H9 (cell line): Measurements from ENCODE around the gene DOC2A. TPM values are rescaled to one million over a fixed set of nuclear protein-coding genes. Genes with fewer than 3 reads are reported as not detected.
A peak's percentile ranks its signal among the peaks of the same experiment; 100 is the strongest.

ENCODE experiments used
- DNase-seq: peaks from one replicate; pipeline ENCODE4 v3.0.0-alpha.2; 2017
- H2AFZ ChIP-seq: one replicate; pipeline ENCODE4 v1.6.1; 2013; ENCODE audit warnings: mild to moderate bottlenecking, low read length, control low read depth, moderate library complexity
- H2AK5ac ChIP-seq: 2 replicates; pipeline ENCODE4 v1.6.1; 2013; ENCODE audit warnings: low read length, control low read depth, mixed read lengths; ENCODE audit not compliant: insufficient read length
- H2BK120ac ChIP-seq: one replicate; pipeline ENCODE4 v1.6.1; 2013; ENCODE audit warnings: low read depth, mild to moderate bottlenecking, low read length, control low read depth, inconsistent platforms; ENCODE audit not compliant: poor library complexity, severe bottlenecking
- H2BK12ac ChIP-seq: 2 replicates; pipeline ENCODE4 v1.6.1; 2013; ENCODE audit warnings: low read length, control low read depth, mixed read lengths, low read depth; ENCODE audit not compliant: insufficient read length
- H2BK15ac ChIP-seq: 2 replicates; pipeline ENCODE4 v1.6.1; 2013; ENCODE audit warnings: low read depth, low read length, control low read depth
- H2BK20ac ChIP-seq: one replicate; pipeline ENCODE4 v1.6.1; 2013; ENCODE audit warnings: low read depth, mild to moderate bottlenecking, low read length, control low read depth, inconsistent platforms; ENCODE audit not compliant: poor library complexity, severe bottlenecking
- H2BK5ac ChIP-seq: 2 replicates; pipeline ENCODE4 v1.6.1; 2013; ENCODE audit warnings: low read length, control low read depth, mixed read lengths; ENCODE audit not compliant: insufficient read length
- H3K14ac ChIP-seq: 2 replicates; pipeline ENCODE4 v1.6.1; 2013; ENCODE audit warnings: low read length, control low read depth; ENCODE audit not compliant: insufficient read depth
- H3K18ac ChIP-seq: 2 replicates; pipeline ENCODE4 v1.6.1; 2013; ENCODE audit warnings: low read depth, mild to moderate bottlenecking, mixed read lengths, low read length, control low read depth; ENCODE audit not compliant: insufficient read length
- H3K23ac ChIP-seq: 2 replicates; pipeline ENCODE4 v1.6.1; 2013; ENCODE audit warnings: low read length, control low read depth, mixed read lengths, low read depth; ENCODE audit not compliant: insufficient read length
- H3K23me2 ChIP-seq: 2 replicates; pipeline ENCODE4 v1.6.1; 2013; ENCODE audit warnings: low read depth, mild to moderate bottlenecking, mixed read lengths, low read length, control low read depth; ENCODE audit not compliant: insufficient read length, poor library complexity, severe bottlenecking
- H3K27ac ChIP-seq: 2 replicates; pipeline ENCODE4 v1.5.1; 2013; ENCODE audit warnings: low read length, control low read depth, mixed read lengths, low read depth; ENCODE audit not compliant: insufficient read length
- H3K27me3 ChIP-seq: 2 replicates; pipeline ENCODE4 v1.6.1; 2013; ENCODE audit warnings: low read length, control low read depth, inconsistent platforms; ENCODE audit not compliant: insufficient read depth
- H3K4ac ChIP-seq: 2 replicates; pipeline ENCODE4 v1.6.1; 2013; ENCODE audit warnings: low read depth, mild to moderate bottlenecking, control low read depth, inconsistent platforms, low read length, moderate library complexity
- H3K4me1 ChIP-seq: 2 replicates; pipeline ENCODE4 v1.6.1; 2013; ENCODE audit warnings: low read length, control low read depth, inconsistent platforms; ENCODE audit not compliant: insufficient read depth
- H3K4me2 ChIP-seq: 2 replicates; pipeline ENCODE4 v1.6.1; 2013; ENCODE audit warnings: low read length, control low read depth, mixed read lengths; ENCODE audit not compliant: insufficient read length, insufficient read depth
- H3K56ac ChIP-seq: 2 replicates; pipeline ENCODE4 v1.6.1; 2013; ENCODE audit warnings: low read depth, mild to moderate bottlenecking, mixed read lengths, low read length, control low read depth; ENCODE audit not compliant: insufficient read length
- H3K79me1 ChIP-seq: 2 replicates; pipeline ENCODE4 v1.6.1; 2013; ENCODE audit warnings: low read depth, mild to moderate bottlenecking, moderate library complexity, low read length, control low read depth, inconsistent platforms; ENCODE audit not compliant: insufficient read depth, poor library complexity, severe bottlenecking
- H3K79me2 ChIP-seq: 2 replicates; pipeline ENCODE4 v1.6.1; 2013; ENCODE audit warnings: low read length, control low read depth, inconsistent platforms; ENCODE audit not compliant: insufficient read depth
- H3K9ac ChIP-seq: 2 replicates; pipeline ENCODE4 v1.6.1; 2013; ENCODE audit warnings: low read length, control low read depth, mixed read lengths; ENCODE audit not compliant: insufficient read length; ENCODE audit errors: extremely low read depth
- H3K9me3 ChIP-seq: one replicate; pipeline ENCODE4 v1.6.1; 2013; ENCODE audit warnings: low read depth, low read length, inconsistent platforms; ENCODE audit not compliant: control insufficient read depth
- H3T11ph ChIP-seq: one replicate; pipeline ENCODE4 v1.6.1; 2013; ENCODE audit warnings: mild to moderate bottlenecking, low read length, control low read depth, inconsistent platforms
- H4K20me1 ChIP-seq: one replicate; pipeline ENCODE4 v1.6.1; 2013; ENCODE audit not compliant: control insufficient read depth, insufficient read length, insufficient read depth
- H4K5ac ChIP-seq: 2 replicates; pipeline ENCODE4 v1.6.1; 2013; ENCODE audit warnings: low read depth, mild to moderate bottlenecking, mixed read lengths, low read length, control low read depth; ENCODE audit not compliant: insufficient read length
- H4K8ac ChIP-seq: replicated peaks from 2 replicates; pipeline ENCODE4 v1.6.1; 2013; ENCODE audit warnings: low read length, control low read depth, mixed read lengths, low read depth; ENCODE audit not compliant: insufficient read length
- H4K91ac ChIP-seq: 2 replicates; pipeline ENCODE4 v1.6.1; 2013; ENCODE audit warnings: low read depth, mild to moderate bottlenecking, moderate library complexity, mixed read lengths, low read length, control low read depth; ENCODE audit not compliant: insufficient read length
- H3K27ac Mint-ChIP-seq, 3 experiments: 2 replicates in 2 of 3; 3 replicates in 1 of 3; pipeline ENCODE4 v1.8.0; 2020 to 2021; ENCODE audit warnings: mixed read lengths in 3 of 3, mild to moderate bottlenecking in 1 of 3, moderate library complexity in 1 of 3
- H3K27me3 Mint-ChIP-seq: 2 replicates; pipeline ENCODE4 v1.8.0; 2021; ENCODE audit warnings: low read depth, mild to moderate bottlenecking, moderate library complexity, mixed read lengths
- H3K36me3 Mint-ChIP-seq, 3 experiments: 2 replicates in 2 of 3; 3 replicates in 1 of 3; pipeline ENCODE4 v1.8.0; 2020 to 2021; ENCODE audit warnings: low read depth in 3 of 3, mixed read lengths in 3 of 3; ENCODE audit not compliant: insufficient read depth in 1 of 3
- H3K4me1 Mint-ChIP-seq, 2 experiments: 2 replicates each; pipeline ENCODE4 v1.8.0; 2020; ENCODE audit warnings: mixed read lengths in 2 of 2
- H3K4me3 Mint-ChIP-seq, 2 experiments: 2 replicates in 1 of 2; 3 replicates in 1 of 2; pipeline ENCODE4 v1.8.0; 2020 to 2021; ENCODE audit warnings: mild to moderate bottlenecking in 2 of 2, mixed read lengths in 2 of 2, moderate library complexity in 1 of 2
- H3K9me3 Mint-ChIP-seq, 2 experiments: 2 replicates in 1 of 2; 3 replicates in 1 of 2; pipeline ENCODE4 v1.8.0; 2020; ENCODE audit warnings: mild to moderate bottlenecking in 2 of 2, mixed read lengths in 2 of 2, moderate library complexity in 1 of 2
- CTCF ChIP-seq: fragments of 200-600 bp; sonication (generic); conservative IDR thresholded peaks from 3 replicates; pipeline ENCODE4 v1.8.0; 2021; ENCODE audit warnings: antibody characterized with exemption, mild to moderate bottlenecking
- WGBS: extraction: QIAGEN DNeasy Blood & Tissue Kit; methylation state at CpG from one replicate; pipeline ENCODE4 v1.1.7; 2013; ENCODE audit warnings: missing lambda C conversion rate, low lambda C conversion rate, mixed read lengths; ENCODE audit not compliant: insufficient read length; ENCODE audit errors: extremely low coverage; 5-methylcytosine and 5-hydroxymethylcytosine counted together
- total RNA-seq: library from RNA; stranded (reverse); gene quantifications from 2 replicates; pipeline ENCODE4 v1.2.1, GENCODE V29; 2021

Gene DOC2A
- total RNA-seq, 1 experiment from 2014 or later = 12.2 TPM

DNA sequence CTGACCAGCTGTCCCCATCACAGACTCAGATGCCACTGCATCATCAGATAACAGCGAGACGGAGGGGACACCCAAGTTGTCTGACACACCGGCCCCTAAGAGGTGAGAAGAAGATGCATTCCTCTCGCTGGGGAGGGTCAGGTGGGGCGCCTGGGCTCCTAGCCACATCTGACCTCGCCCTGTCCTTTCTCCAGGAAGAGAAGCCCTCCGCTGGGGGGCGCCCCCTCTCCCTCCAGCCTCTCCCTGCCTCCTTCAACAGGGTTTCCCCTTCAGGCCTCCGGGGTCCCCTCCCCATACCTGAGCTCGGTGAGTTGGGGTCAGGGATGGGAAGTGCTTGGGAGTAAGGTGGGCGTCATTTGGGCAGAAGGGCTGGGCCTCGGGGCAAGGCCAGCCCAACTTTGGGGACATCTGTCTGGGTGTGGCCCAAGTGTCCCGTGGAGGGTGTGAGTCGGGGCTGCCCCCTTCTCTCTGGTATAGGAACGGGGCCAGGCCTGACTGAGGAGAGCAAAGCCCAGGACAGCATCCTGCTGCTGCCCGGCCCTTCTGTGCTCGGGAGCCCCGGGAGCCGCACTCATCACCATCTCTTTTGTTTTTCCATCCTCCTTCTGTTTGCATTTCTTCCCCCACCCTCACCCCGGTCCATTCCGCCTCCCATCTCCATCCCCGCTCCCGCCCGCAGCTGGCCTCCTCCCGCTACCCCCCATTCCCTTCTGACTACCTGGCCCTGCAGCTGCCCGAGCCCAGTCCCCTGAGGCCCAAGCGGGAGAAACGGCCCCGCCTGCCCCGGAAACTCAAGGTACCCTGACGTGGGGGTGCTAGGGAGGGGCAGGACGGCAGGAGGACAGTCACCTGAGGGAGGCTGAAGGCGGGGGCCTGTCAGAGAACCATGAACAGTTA, 9.8 kb downstream of the DOC2A start:
- Histone ChIP-seq H2BK120ac (no peak overlapping the region), H3K23ac (no peak overlapping the region), H2BK12ac (no peak overlapping the region), H3K27me3 (no peaks in the 10 kb centered on the region), H3K18ac (no peak overlapping the region), H3K79me2 (no peaks in the 10 kb centered on the region; the same call in 1 of the 2 replicates), H3K23me2 (peaks cover 9% of the 10 kb centered on the region), H3K79me1 (no peaks in the 10 kb centered on the region), H3K4me1 (0 out of 2 replicates have a peak, but pooled peaks cover 2% of the 10 kb centered on the region), H4K8ac (no peak overlapping the region), H2BK5ac (no peak overlapping the region), H3K27ac (no peak overlapping the region), H3K14ac (no peak overlapping the region), H2AFZ (no peak overlapping the region), H3K9me3 (no peaks in the 10 kb centered on the region), H3K4ac (no peak overlapping the region), H3K56ac (no peak overlapping the region), H4K5ac (no peak overlapping the region), H3T11ph (no peak overlapping the region), H4K91ac (no peak overlapping the region), H4K20me1 (no peaks in the 10 kb centered on the region), H2BK15ac (no peak overlapping the region), H3K9ac (no peak overlapping the region), H3K4me2 (peak overlapping the region; percentile 22), H2BK20ac (no peak overlapping the region), H2AK5ac (no peak overlapping the region)
- peak; percentile 69 for DNase-seq
- WGBS = no CpG with 5 or more reads among the region's 33 CpGs
- Mint-ChIP-seq H3K36me3 (peaks cover 27 to 55% (median 29%) of the 10 kb centered on the region in 3 experiments), H3K9me3 (no peaks in the 10 kb centered on the region; a peak in 1 of 5 replicates), H3K4me3 (peak overlapping the region in 1 of 2 experiments; percentile 73; a peak in 3 of 5 replicates), H3K27ac (peak overlapping the region in 1 of 3 experiments; percentile 90; a peak in 1 of 7 replicates), H3K4me1 (peaks cover 5 to 28% of the 10 kb centered on the region in 2 experiments), H3K27me3 (no peaks in the 10 kb centered on the region; the same call in 1 of the 2 replicates)
- peak; percentile 62 for TF ChIP-seq CTCF
